Endothelial cell of umbilical vein (primary cell): Measurements from ENCODE around the gene CD46. TPM values are rescaled to one million over a fixed set of nuclear protein-coding genes. Genes with fewer than 3 reads are reported as not detected.

Source experiments
- BruUV-seq: library from RNA; stranded (reverse); fragments of 400-500 nt; replicated peaks from 2 replicates; lab custom pipeline; 2021; lab: Mats Ljungman, UMichigan
- CTCF ChIA-PET: fragments of 300-600, 350-600 bp; sonication (Branson Sonifier 250); formaldehyde crosslinking; loops from one replicate; lab custom pipeline; 2021; ENCODE audit warnings: antibody characterized with exemption, inconsistent platforms; lab: Charles Lee
- POLR2A ChIA-PET: fragments of 300-600, 350-600 bp; sonication (Branson Sonifier 250); formaldehyde crosslinking; loops from one replicate; lab custom pipeline; 2021; ENCODE audit warnings: antibody characterized with exemption, inconsistent platforms; lab: Charles Lee
- DNase-seq: peaks from one replicate; pipeline ENCODE4 v3.0.0-alpha.2; 2011; ENCODE audit warnings: low read depth, low spot score
- FAIRE-seq: peaks from 2 replicates; lab custom pipeline; 2011; peaks lifted over from hg19 to GRCh38; lab: Jason Lieb, UNC
- H2AFZ ChIP-seq: 2 replicates; pipeline ENCODE4 v1.6.0; 2012; ENCODE audit warnings: low read depth, low read length, control low read depth, inconsistent platforms
- H3K27ac ChIP-seq: 2 replicates; pipeline ENCODE4 v1.5.1; 2011; ENCODE audit warnings: low read depth, mild to moderate bottlenecking, control low read depth, low read length, moderate library complexity; ENCODE audit not compliant: insufficient read depth
- H3K27me3 ChIP-seq, 2 experiments: 2 replicates each; pipeline versions ENCODE4 v1.6.0 to v1.6.1; 2011; ENCODE audit warnings: low read length in 2 of 2, mixed read lengths in 1 of 2; ENCODE audit not compliant: control insufficient read depth in 2 of 2, insufficient read depth in 2 of 2
- H3K36me3 ChIP-seq, 2 experiments: 2 replicates in 1 of 2; 3 replicates in 1 of 2; pipeline ENCODE4 v1.5.1; 2011; ENCODE audit warnings: low read length in 2 of 2, mild to moderate bottlenecking in 1 of 2, moderate library complexity in 1 of 2; ENCODE audit not compliant: control insufficient read depth in 2 of 2, insufficient read depth in 2 of 2; ENCODE audit errors: extremely low read depth in 1 of 2
- H3K4me1 ChIP-seq: 3 replicates; pipeline ENCODE4 v1.5.1; 2011; ENCODE audit warnings: mild to moderate bottlenecking, low read length; ENCODE audit not compliant: control insufficient read depth, insufficient read depth; ENCODE audit errors: extremely low read depth
- H3K4me2 ChIP-seq: 2 replicates; pipeline ENCODE4 v1.6.1; 2011; ENCODE audit warnings: low read length, control low read depth, mixed read lengths; ENCODE audit not compliant: insufficient read depth
- H3K4me3 ChIP-seq, 3 experiments: fragments of 200-600 bp in 1 of 3; sonication (generic), shearing (Covaris generic) in 1 of 3; replicated peaks in 1 of 3; 2 replicates each; pipeline ENCODE4 v1.5.1; 2011 to 2016; ENCODE audit warnings: control low read depth in 3 of 3, low read length in 3 of 3, mild to moderate bottlenecking in 2 of 3, inconsistent platforms in 1 of 3, low read depth in 1 of 3, moderate library complexity in 1 of 3; ENCODE audit not compliant: insufficient read depth in 1 of 3
- H3K79me2 ChIP-seq: 2 replicates; pipeline ENCODE4 v1.6.0; 2012; ENCODE audit warnings: low read length, inconsistent platforms; ENCODE audit not compliant: control insufficient read depth, insufficient read depth
- H3K9ac ChIP-seq: replicated peaks from 2 replicates; pipeline ENCODE3; 2011; ENCODE audit warnings: low read length, control low read depth; ENCODE audit not compliant: insufficient read depth; ENCODE audit errors: extremely low read depth
- H3K9me1 ChIP-seq: replicated peaks from 3 replicates; pipeline ENCODE4 v1.6.0; 2011; ENCODE audit warnings: mild to moderate bottlenecking, low read length; ENCODE audit not compliant: control insufficient read depth, insufficient read depth; ENCODE audit errors: extremely low read depth
- H3K9me3 ChIP-seq: replicated peaks from 2 replicates; pipeline ENCODE4 v1.5.1; 2012; ENCODE audit warnings: low read length, inconsistent platforms; ENCODE audit not compliant: control insufficient read depth, insufficient read depth
- H4K20me1 ChIP-seq: replicated peaks from 2 replicates; pipeline ENCODE3; 2011; ENCODE audit warnings: mild to moderate bottlenecking, low read length; ENCODE audit not compliant: control insufficient read depth, insufficient read depth; ENCODE audit errors: extremely low read depth
- CTCF ChIP-seq, 2 donors: IDR thresholded peaks; 1 replicate in 1 of 2; 2 replicates in 1 of 2; pipeline ENCODE4 v1.5.1; 2011; ENCODE audit warnings: low read length in 2 of 2, mild to moderate bottlenecking in 2 of 2, moderate library complexity in 2 of 2, control low read depth in 1 of 2, inconsistent platforms in 1 of 2, low read depth in 1 of 2; ENCODE audit not compliant: insufficient read depth in 1 of 2; ENCODE audit errors: extremely low read depth in 1 of 2
- EZH2 ChIP-seq: IDR thresholded peaks from 2 replicates; pipeline ENCODE4 v1.6.1; 2012; ENCODE audit warnings: borderline replicate concordance, low read depth, mild to moderate bottlenecking, moderate library complexity, low read length, inconsistent platforms; ENCODE audit not compliant: severe bottlenecking
- GATA2 ChIP-seq: IDR thresholded peaks from 2 replicates; pipeline ENCODE4 v1.7.0; 2011; ENCODE audit warnings: low read depth, mild to moderate bottlenecking, moderate library complexity, mixed read lengths, low read length; ENCODE audit not compliant: insufficient read length, insufficient read depth
- JUN ChIP-seq: IDR thresholded peaks from 2 replicates; pipeline ENCODE4 v1.6.1; 2011; ENCODE audit warnings: borderline replicate concordance, low read depth; ENCODE audit not compliant: insufficient read length, insufficient read depth
- MYC ChIP-seq: IDR thresholded peaks from one replicate; pipeline ENCODE4 v1.6.1; 2011; ENCODE audit warnings: mild to moderate bottlenecking, low read depth, low read length
- POLR2A ChIP-seq: IDR thresholded peaks from 2 replicates; pipeline ENCODE4 v1.6.1; 2012; ENCODE audit warnings: low read depth, mild to moderate bottlenecking, control low read depth, low read length
- dilution Hi-C: fragments of 300-500 bp; cut with MboI; formaldehyde crosslinking; loops from one replicate; pipeline ENCODE4 v1.15.0; 2019; ENCODE audit warnings: low sequenced_read_pairs; ENCODE audit not compliant: extremely low pct_ligation_motif_present
- intact Hi-C: fragments of 100-400 bp; cut with micrococcal nuclease; formaldehyde crosslinking; loops from one replicate; pipeline ENCODE4 v1.10.0; 2022
- polyA plus RNA-seq, 4 experiments: library from polyadenylated mRNA; depleted of rRNA in 3 of 4; stranded (reverse) in 3 of 4; unstranded in 1 of 4; fragments of >200 nt; gene quantifications; 2 replicates each; pipeline versions ENCODE4 v1.2.1 to v1.2.3, GENCODE V29; 2011 to 2012; ENCODE audit warnings: missing spikeins in 1 of 4
- total RNA-seq: library from RNA; stranded (reverse); gene quantifications from 2 replicates; pipeline ENCODE4 v1.2.3, GENCODE V29; 2021

The CD46 gene
- total and polyA plus RNA-seq, 2 donors (not counting 3 experiments of a cell fraction or from before 2014, with no cell fraction given) = 134 to 256 TPM

- FAIRE-seq (no peak), DNase-seq (no peak)
- intact Hi-C loops (no loop called here), dilution Hi-C loops (no loop called here)
- Histone ChIP-seq H3K36me3 (no peaks in the 10 kb centered on the region), H3K4me2 (no peak overlapping the region), H3K27ac (no peak overlapping the region), H3K9me1 (no peaks in the 10 kb centered on the region), H3K79me2 (peaks cover 37% of the 10 kb centered on the region), H3K4me3 (no peak overlapping the region), H3K4me1 (peaks cover 51% of the 10 kb centered on the region), H3K9ac (no peak overlapping the region), H2AFZ (no peak overlapping the region), H3K27me3 (no peaks in the 10 kb centered on the region), H4K20me1 (no peaks in the 10 kb centered on the region), H3K9me3 (no peaks in the 10 kb centered on the region)
- TF ChIP-seq POLR2A (no peak), GATA2 (no peak), JUN (no peak), CTCF (IDR thresholded peaks at IDR 0.05; ENCODE audit: extremely low read depth in 1 of 2, insufficient read depth in 1 of 2, low read depth in 1 of 2, low read length in 2 of 2) (no peak), MYC (no peak)
- ChIA-PET CTCF (interaction anchor here (0.7 to 21.9 kb wide), 17 partner anchors 9 to 172 kb away, joined by 3 to 634 read pairs (median 5); no protein-coding TSS in a partner anchor), POLR2A (no interaction called here)
- no TSS peak for BruUV-seq
Observed at GRCh38 chr1:207823531-207823879, 71.7 kb downstream of the CD46 start.

DNA sequence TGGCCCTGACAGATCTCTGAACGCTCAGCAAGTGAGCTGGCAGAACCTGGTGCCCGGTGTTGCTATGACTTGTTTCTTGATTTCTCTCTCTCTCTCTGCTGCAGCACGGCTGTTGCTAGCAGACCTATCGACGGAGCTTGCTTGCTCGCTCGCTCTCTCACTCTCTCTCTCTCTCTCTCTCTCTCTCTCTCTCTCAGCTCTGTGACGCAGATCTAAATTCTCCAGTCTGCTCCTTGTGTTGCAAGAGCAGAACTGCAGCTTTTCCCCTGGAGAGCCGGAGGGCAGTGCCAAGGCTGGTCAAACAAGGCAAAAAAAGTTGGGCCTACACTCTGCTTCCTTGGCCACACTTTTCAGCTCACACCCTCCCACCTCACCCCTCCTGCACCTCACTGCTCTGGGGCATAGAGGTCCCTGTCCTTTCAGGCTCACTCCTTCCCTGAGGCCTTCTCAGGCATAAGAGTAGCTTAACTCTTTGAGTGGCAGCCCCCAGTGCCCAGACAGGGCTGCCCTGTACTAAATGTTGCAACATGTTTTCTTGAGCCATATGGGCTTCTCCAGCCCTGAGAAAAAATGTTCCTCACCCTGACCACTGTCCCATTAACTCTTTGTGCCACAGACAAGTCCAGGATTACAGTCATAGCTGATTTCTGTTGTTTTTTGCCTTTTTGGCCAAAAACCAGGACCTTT is 72.2 kb downstream of the CD46 start:
- dilution Hi-C loops (no loop called here), intact Hi-C loops (no loop called here)
- Histone ChIP-seq H4K20me1 (no peaks in the 10 kb centered on the region), H3K4me1 (peaks cover 50% of the 10 kb centered on the region), H3K9ac (no peak overlapping the region), H3K4me2 (no peak overlapping the region), H3K27ac (peak overlapping the region; percentile 44), H3K4me3 (no peak overlapping the region), H2AFZ (no peak overlapping the region), H3K36me3 (no peaks in the 10 kb centered on the region), H3K9me3 (no peaks in the 10 kb centered on the region), H3K27me3 (no peaks in the 10 kb centered on the region), H3K79me2 (peaks cover 36% of the 10 kb centered on the region), H3K9me1 (no peaks in the 10 kb centered on the region)
- BruUV-seq = no TSS peak
- ChIA-PET CTCF (interaction anchor here (0.7 to 21.9 kb wide), 17 partner anchors 8 to 171 kb away, joined by 3 to 634 read pairs (median 5); no protein-coding TSS in a partner anchor), POLR2A (interaction anchor here (0.6 kb wide), 2 partner anchors 20 to 134 kb away, joined by 3 read pairs; no protein-coding TSS in a partner anchor)
- peak; percentile 81 for FAIRE-seq
- TF ChIP-seq CTCF (IDR thresholded peaks at IDR 0.05; ENCODE audit: extremely low read depth in 1 of 2, insufficient read depth in 1 of 2, low read depth in 1 of 2, low read length in 2 of 2) (peak; percentile 51 to 63), EZH2 (no peak)
- peak; percentile 83 for DNase-seq
